Measurements from ENCODE around the gene RTL1. TPM values are rescaled to one million over a fixed set of nuclear protein-coding genes. Genes with fewer than 3 reads are reported as not detected.

RTL1 gene
- total RNA-seq, 1 donor from 2014 or later, result not detected

DNA sequence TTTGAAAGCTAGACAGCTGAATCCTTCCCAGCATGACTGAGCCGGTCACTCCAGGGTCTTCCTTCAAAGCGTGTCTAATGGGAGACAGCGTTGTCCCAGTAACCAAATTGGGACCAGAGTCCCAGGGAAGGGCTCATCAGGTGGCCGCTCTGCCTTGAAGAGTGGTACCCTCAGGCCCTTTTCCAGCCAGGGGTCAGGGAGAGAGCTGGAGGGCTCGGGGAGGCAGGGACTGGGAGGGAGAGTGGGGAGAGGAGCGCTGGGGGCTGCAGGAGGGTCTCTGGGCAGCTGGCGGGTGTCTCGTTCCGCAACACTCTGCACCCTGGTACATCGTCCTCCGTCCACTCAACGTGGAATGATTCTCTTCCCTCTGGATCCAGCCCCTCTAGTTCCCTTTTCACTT, 1.6 kb upstream of the RTL1 start:
- FAIRE-seq, result no peak
- H3K36me3 ChIP-seq (ENCODE audit: control insufficient read depth, insufficient read depth, low read length), result no peaks in the 10 kb centered on the region
- no peak overlapping the region for H3K4me3 ChIP-seq (ENCODE audit: low read depth, low read length)
- DNase-seq (ENCODE audit: low read depth), result no peak
- peaks cover 8% of the 10 kb centered on the region for H3K27me3 ChIP-seq (ENCODE audit: control insufficient read depth, insufficient read depth, low read length)
- TF ChIP-seq, protein P1, sequence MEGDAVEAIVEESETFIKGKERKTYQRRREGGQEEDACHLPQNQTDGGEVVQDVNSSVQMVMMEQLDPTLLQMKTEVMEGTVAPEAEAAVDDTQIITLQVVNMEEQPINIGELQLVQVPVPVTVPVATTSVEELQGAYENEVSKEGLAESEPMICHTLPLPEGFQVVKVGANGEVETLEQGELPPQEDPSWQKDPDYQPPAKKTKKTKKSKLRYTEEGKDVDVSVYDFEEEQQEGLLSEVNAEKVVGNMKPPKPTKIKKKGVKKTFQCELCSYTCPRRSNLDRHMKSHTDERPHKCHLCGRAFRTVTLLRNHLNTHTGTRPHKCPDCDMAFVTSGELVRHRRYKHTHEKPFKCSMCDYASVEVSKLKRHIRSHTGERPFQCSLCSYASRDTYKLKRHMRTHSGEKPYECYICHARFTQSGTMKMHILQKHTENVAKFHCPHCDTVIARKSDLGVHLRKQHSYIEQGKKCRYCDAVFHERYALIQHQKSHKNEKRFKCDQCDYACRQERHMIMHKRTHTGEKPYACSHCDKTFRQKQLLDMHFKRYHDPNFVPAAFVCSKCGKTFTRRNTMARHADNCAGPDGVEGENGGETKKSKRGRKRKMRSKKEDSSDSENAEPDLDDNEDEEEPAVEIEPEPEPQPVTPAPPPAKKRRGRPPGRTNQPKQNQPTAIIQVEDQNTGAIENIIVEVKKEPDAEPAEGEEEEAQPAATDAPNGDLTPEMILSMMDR (IDR thresholded peaks at IDR 0.05; ENCODE audit: insufficient read depth, low read length, severe bottlenecking), result no peak

DNA sequence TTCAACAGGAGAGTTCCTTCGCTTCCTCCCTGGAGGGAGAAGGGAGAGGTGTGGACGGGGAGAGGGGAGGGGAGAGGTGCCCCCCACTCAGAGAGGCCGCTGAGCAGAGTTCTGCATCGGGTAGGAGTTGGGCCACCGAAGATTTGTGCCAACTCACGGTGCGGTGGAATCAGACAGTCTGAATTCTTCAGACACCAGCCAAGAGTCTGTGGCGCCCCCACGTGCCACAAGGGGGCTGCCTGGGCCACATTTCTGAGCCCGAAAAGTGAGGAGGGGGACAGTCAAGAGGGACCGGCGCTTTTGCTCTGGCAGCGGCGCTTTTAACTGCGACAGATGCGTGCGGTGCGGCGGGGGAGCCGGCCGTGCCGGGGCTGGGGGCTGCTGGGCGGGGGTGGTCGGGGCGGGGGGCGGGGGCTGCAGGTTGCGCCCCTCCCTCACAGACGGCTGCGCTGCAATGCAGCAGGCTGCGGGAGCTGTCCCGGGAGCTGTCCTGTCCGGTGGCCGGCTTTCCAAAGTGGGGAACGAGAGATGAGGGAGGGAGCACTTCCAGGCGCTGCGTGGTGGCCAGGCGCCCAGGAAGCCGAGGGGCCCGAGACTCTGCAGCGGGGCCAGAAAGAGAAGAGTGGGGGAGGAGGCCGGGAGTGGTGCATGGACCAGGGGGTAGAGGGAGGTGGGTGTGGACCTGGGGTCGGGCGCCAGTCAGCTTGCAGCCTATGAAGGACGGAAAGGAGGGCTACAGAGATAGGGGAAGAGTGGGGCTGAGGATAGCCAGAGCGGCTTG, 975 bp upstream of the RTL1 start:
- TF ChIP-seq, protein P1 (IDR thresholded peaks at IDR 0.05; ENCODE audit: insufficient read depth, low read length, severe bottlenecking), result no peak
- peaks cover 13% of the 10 kb centered on the region for H3K27me3 ChIP-seq (ENCODE audit: control insufficient read depth, insufficient read depth, low read length)
- FAIRE-seq (no peak), DNase-seq (ENCODE audit: low read depth) (no peak)
- no peak overlapping the region for H3K4me3 ChIP-seq (ENCODE audit: low read depth, low read length)
- H3K36me3 ChIP-seq (ENCODE audit: control insufficient read depth, insufficient read depth, low read length), result no peaks in the 10 kb centered on the region

DNA sequence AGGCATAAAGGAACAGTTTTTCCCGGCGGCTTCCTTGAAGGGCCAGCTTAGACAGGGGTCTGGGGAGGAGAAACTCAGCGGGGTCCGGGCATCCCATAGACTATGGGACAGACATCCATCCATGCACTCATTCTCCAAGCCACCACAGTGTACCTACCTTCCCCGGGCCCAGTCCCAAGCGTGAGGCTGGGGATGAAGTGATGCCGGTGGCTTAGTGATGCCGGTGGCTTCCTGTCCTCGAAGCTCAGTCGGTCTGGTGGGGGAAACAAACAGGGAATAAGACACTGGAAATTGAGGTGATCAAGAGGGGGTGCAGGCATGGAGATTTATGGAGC, 421 bp downstream of the RTL1 start:
- Histone ChIP-seq H3K36me3 (ENCODE audit: control insufficient read depth, insufficient read depth, low read length) (no peaks in the 10 kb centered on the region), H3K4me3 (ENCODE audit: low read depth, low read length) (no peak overlapping the region), H3K27me3 (ENCODE audit: control insufficient read depth, insufficient read depth, low read length) (peaks cover 13% of the 10 kb centered on the region)
- FAIRE-seq (no peak), DNase-seq (ENCODE audit: low read depth) (no peak)
- TF ChIP-seq, protein P1 (IDR thresholded peaks at IDR 0.05; ENCODE audit: insufficient read depth, low read length, severe bottlenecking), result no peak

DNA sequence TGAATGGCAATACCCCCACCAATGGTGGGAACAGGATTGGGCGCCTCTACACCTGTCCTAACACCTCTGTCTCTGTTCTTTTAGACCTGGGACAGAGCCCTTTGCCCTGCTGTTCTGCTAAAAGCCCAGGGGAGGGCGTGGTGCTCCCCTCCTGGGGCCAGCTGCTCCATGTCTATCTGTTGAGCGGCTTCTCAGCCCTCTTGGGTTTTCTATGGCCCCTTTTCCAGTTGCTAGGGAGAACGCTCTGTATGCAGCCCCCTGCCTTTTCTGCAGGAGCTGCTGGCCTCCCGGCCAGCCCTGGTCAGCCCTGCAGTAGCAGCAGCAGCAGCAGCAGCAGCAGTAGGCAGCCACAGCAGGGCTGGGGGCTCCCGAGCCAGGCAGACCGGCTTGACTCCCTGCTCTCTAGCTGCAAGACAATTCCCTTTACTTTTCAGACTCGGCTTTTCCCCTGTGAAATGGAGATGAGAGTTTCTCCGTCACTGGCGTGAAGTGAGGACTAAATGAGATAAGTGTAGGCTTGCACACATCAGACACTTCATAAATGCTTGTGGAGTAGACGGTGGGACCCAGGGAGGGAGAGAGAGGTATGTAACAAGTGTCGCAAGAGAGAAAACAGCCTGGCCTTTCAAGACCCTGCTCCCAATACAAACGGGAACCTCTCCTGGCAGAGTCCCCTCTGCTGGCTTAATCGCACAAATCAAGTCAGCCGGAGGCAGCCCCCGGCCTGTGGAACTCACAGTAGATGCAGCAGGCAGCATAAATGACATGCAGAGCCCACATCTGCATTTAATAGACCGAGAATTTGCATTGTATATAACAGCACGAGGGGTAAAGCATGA, 1.0 kb downstream of the RTL1 start:
- DNase-seq (ENCODE audit: low read depth), result no peak
- TF ChIP-seq, protein P1 (IDR thresholded peaks at IDR 0.05; ENCODE audit: insufficient read depth, low read length, severe bottlenecking), result no peak
- Histone ChIP-seq H3K27me3 (ENCODE audit: control insufficient read depth, insufficient read depth, low read length) (peaks cover 13% of the 10 kb centered on the region), H3K36me3 (ENCODE audit: control insufficient read depth, insufficient read depth, low read length) (no peaks in the 10 kb centered on the region), H3K4me3 (ENCODE audit: low read depth, low read length) (no peak overlapping the region)
- no peak for FAIRE-seq

DNA sequence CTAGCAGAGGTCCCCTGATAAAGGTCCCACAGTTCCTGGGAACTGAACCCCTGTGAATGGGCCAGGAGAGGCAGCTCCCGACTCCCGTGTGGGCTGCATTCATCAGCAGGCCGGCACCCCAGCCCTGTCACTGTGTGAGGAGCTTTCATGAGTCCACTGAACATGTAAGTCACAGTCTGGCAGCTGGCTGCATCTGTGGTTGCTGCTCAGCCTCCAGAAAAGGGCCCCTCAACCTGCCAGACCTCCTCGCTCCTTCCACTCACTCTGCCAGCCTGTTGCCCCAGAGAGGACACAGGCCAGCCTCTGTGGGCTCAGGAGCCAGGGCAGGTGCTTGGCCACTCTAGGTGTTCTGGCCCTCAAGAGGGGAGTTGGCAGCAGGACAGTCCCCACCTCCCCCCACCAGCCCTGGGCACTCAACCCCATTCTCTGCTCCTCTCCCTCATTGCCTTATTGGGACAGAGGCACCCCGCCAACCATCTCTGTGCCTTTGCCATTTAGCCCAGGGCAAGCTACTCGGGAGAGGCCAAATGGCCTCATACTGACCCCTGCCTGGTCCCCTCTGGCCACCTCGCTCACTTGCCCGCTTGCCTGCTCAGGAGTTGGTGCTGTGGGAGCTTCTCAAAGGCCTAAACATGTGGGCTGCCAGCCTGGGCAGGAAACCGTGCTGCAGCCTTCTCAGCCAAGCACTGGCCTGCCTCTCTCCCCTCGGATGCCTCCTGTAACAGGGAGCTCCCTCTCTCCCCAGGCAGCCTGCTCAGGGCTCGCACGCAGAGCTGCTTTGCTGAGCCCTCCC, 1.9 kb downstream of the RTL1 start:
- DNase-seq (ENCODE audit: low read depth) (no peak), FAIRE-seq (no peak)
- TF ChIP-seq, protein P1 (IDR thresholded peaks at IDR 0.05; ENCODE audit: insufficient read depth, low read length, severe bottlenecking), result no peak

More for the DNA sequence above, 1.9 kb downstream of the RTL1 start:
- Histone ChIP-seq H3K27me3 (ENCODE audit: control insufficient read depth, insufficient read depth, low read length) (peaks cover 13% of the 10 kb centered on the region), H3K4me3 (ENCODE audit: low read depth, low read length) (no peak overlapping the region), H3K36me3 (ENCODE audit: control insufficient read depth, insufficient read depth, low read length) (no peaks in the 10 kb centered on the region)

All from bronchial epithelial cell (primary cell).